SKM-1 treated with dmso at 0.1 percent for 144 hours (cell line): ENCODE data around the gene CXCR3.

Source experiments
- DNase-seq: peaks from one replicate; lab custom pipeline; 2025; ENCODE audit not compliant: unreplicated experiment; lab: John Stamatoyannopoulos, UW

Gene CXCR3

GRCh38 chrX:71637253-71637618 lies 18.9 kb upstream of the CXCR3 start:
- no peak for DNase-seq

GRCh38 chrX:71636438-71637252 lies 18.3 kb upstream of the CXCR3 start:
- DNase-seq, result no peak

DNA sequence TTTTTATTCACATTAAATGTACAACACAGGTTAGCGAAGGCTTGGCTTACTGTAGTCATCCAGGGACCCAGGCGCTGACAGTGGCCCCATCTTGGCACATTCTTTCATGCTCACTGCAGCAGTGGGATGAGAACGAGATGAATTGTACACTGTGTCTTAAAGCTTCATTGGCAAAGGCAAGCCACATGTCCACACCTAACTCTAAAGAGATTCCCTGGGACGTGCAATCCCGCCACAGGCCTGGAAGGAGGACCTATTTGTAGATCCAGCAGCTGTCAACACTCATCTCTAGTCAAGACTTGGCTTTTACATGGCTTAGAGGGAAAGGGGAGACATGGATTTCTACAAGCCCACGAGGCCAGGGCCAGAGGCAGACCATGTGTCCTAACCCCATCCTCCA lies 16.1 kb upstream of the CXCR3 start:
- no peak for DNase-seq

DNA sequence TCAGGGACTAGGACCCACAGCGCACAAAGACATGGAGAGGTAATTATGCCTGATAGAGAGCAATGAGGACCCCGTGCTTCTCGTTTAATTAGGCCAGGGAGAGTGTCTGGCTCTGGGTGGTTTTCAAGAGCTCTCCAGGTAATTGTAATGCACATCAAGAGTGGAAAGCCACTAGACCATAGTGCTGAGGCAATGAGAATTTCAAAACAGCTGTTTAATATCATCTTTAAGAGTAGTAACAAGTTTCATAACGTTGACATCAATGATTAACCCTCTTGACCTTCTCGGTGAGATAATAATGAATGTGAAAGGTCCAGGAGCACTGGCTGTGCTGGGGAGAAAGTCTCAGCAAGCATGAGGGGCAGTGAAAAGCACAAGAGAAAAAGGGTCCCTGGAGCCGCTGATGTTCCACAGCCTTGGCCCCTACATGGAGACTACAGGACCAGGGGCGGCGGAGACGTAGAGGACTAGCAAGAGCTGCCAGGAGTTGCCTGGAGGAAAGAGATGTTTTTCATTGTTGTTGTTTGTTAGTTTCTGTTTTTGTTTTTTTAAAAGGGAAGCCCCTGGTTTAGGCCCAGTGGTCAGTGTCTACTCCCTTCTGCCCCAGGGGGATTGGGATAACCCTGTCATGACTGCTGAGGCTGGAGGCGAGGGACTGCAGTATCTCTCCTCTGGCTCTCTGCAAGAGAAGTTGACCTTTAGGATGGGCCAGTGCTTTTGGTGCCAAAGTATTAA lies 14.8 kb upstream of the CXCR3 start:
- DNase-seq, result no peak

GRCh38 chrX:71629467-71629866 lies 11.2 kb upstream of the CXCR3 start:
- no peak for DNase-seq

DNA sequence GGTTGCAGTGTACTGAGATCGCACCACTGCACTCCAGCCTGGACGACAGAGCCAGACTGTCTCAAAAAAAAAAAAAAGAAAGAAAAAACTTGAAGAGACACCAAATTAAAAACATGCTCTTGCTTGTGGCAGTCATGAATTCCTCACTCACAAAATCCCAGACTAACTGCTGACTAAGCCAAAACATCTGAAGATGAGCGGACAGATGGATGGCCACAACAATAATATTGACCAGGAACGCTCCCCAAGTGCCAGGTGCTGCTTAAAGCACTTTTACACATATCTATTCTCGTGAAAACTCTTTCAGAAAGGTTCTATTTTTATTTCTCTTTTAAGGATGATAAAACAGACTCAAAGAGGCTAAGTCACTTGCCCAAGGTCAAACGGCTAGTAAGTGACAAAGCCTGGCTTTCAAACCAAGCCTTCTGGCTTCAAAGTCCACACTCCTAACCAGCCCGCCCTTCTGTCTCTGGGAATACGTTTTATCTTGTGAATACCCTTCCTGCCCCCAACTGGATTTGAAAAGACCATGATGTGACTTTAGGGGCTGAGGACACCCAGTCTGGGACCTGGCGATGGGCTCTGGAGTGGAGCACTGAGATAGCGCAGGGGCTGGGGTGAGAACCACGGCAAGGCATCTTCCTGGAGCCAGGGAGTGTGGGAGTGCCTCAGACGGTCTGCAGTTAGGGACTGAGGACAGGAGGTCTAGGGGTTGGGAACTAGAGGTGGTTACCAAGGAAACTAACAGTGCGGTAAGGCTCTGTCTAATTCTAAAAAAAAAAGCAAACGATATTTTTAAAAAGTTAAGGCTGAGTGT lies 9.5 kb upstream of the CXCR3 start:
- DNase-seq, result no peak

GRCh38 chrX:71626576-71626975 lies 8.3 kb upstream of the CXCR3 start:
- no peak for DNase-seq

- DNase-seq, result no peak
Measured at GRCh38 chrX:71625471-71625870, 7.2 kb upstream of the CXCR3 start.

DNA sequence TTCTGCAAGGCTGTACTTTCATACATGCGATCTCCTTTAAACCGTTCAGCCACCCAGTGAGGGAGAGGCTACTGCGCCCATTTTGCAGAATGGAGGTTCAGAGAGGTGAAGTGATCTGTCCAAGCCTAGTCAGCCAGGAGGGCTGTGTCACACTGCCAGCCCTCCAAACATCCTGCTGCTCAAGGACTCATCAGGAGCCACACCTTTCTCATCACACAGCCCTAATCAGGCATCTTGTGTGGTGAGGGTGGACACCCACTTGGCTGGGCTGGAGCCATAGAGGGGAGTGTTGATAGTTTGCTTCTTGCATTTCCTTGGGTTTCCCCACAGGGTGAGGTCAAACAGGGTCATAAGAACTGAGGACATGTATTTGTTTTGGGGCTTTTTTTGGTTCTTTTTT lies 5.4 kb upstream of the CXCR3 start:
- no peak for DNase-seq

DNA sequence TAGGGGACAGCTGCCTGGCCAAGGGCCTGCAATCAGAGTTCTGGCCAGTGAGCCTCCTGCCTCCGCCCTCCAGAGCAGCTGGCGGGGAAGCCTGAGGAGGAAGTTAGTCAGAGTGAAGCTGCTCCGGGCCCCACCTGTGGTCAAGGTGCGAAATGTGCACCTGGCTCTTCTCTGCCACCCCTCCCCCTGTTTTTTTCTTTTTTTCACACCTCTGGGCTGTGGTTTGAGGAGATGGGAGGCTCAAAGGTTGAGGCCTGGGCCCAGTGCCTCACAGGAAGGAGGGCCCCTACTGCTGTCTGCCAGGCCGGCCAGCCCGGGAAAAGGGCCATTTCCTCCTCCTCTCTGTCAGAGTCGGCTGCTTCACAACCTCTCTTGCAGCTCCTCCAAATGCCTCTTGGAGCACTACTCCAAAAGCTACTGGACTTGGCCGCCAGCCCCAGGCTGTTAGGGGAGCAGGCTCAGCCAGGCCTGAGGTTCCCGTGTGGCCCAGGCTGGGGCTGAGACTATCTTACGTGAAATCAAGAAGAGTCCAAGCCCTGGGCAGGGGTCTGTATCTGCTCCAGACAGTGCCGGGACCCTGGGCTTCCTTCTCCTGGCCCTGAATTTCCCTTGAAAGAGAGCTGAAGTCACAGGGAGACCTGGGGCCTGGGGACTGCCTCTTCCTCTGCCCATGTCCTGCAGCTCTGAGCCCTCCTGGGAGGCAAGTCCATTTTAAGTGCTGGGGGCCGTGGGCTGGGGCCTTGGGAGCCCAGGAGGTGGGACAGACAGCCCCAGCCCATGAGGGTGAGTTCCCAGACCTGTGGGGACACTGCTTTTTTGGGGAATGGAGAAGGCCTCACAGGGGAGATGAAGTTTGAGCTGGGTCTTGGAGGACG lies 4.5 kb upstream of the CXCR3 start:
- no peak for DNase-seq

- no peak for DNase-seq
Measured at GRCh38 chrX:71622032-71622575, 3.8 kb upstream of the CXCR3 start.

- no peak for DNase-seq
Measured at GRCh38 chrX:71621603-71622002, 3.3 kb upstream of the CXCR3 start.

DNA sequence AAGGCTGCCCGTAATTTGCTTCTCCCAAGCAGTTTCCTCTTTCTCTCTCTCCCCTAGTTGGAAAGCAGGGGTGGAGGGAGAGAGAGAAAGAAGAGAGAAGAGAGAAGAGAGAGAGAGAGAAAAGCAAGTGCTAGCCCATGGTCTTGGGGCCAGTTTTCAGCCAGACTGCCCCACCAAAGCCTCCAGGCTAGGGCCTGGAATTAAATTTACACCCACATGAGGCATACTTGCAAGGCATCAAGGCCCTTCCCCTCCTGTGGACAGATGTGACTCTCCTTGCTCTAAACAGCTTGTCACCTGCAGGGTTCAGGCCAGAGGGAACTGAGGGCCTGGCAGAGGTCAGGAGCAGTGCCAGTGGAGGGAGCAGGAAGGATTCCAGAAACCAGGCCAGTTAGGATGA lies 1.7 kb upstream of the CXCR3 start:
- no peak for DNase-seq

GRCh38 chrX:71619193-71619592 lies 882 bp upstream of the CXCR3 start:
- DNase-seq, result no peak

DNA sequence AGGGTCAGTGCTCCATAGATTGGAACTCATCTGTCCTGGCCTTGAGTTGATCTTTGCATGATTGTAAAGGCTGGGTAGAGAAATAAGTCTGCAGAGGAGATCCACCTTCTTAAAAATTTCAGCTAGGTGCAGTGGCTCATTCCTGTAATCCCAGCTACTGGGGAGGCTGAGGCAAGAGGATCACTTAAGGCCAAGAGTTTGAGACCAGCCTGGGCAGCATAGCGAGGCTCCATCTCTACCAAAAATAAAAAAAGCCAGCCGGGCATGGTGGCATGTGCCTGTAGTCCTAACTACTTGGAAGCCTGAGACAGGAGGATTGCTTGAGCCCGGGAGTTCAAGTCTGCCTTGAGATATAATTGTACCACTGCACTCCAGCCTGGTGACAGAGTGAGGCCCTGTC lies 476 bp upstream of the CXCR3 start:
- DNase-seq, result no peak

DNA sequence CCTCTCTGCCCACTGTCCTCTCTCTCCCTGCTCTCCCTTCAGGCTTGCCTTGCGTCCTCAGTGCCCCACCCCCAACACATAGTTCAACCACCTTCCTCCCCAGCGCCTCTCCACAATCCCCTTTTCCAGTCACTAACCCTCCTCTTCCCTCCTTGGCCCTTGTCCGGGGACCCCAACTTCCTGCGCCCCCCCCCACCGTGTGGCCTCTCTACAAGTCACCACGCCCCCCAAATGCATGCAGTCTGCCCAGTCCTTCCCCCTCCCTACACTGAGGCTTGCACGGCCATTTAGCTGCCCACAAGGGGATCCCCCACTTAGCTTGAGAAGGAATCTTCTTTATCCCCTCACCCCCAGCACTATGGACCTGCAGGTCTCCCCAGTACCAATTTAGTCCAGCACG lies 569 bp downstream of the CXCR3 start:
- no peak for DNase-seq

- DNase-seq, result no peak
Measured at GRCh38 chrX:71616672-71617529, 1.4 kb downstream of the CXCR3 start.

DNA sequence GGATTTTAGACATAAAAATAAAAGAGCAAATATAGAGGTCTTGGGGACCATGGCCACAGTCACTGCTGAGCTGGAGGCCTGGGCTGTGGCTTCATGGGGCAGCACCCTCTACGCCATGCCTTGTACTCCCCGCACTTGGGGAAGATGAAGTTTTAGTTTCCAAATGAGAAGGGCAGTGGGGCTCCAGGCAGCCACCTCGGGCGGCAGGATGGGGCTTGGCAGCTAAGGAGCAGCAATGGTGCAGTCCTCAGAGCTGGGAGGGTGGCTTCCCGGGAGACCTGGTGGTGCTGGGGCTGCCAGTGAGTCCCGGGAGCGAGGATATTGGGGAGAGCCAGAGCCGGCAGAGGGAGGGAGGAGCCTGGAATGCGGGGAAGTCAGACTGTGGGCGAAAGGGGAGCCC lies 2.4 kb downstream of the CXCR3 start:
- no peak for DNase-seq

GRCh38 chrX:71615056-71615455 lies 3.3 kb downstream of the CXCR3 start:
- DNase-seq, result no peak

DNA sequence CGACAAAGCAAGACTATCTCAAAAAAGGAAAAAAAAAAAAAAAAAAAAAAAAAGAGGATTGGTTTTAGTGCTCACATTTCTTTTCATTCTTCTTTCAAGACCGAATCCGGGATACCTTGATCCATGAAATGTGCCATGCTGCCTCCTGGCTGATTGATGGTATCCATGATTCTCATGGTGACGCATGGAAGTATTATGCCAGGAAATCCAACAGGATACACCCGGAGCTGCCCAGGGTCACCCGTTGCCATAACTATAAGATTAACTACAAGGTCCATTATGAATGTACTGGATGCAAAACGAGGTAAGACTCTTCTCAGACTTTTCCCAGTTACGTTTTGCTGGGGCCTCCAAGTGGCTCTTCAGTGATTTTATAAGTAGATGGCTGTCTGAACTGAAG lies 6.1 kb downstream of the CXCR3 start:
- no peak for DNase-seq
